B cell (primary cell): ENCODE results near the gene RBBP6. TPM values are rescaled to one million over a fixed set of nuclear protein-coding genes. Genes with fewer than 3 reads are reported as not detected.

Experiments used
- ATAC-seq: fragments of 200-7000 bp; cut with Tn5 transposase; one replicate; pipeline ENCODE4 v1.10.0; 2021; ENCODE audit warnings: low read depth, mild to moderate bottlenecking, moderate number of reproducible peaks, moderate library complexity
- CTCF ChIA-PET: fragments of 350-600 bp; sonication (Branson Sonifier 250); formaldehyde crosslinking; loops from one replicate; lab custom pipeline; 2021; ENCODE audit warnings: antibody characterized with exemption, inconsistent platforms; lab: Charles Lee
- POLR2A ChIA-PET: fragments of 350-600 bp; sonication (Branson Sonifier 250); formaldehyde crosslinking; loops from one replicate; lab custom pipeline; 2021; ENCODE audit warnings: antibody characterized with exemption; lab: Charles Lee
- DNase-seq: peaks from one replicate; pipeline ENCODE4 v3.0.0; 2013
- H2AFZ ChIP-seq: 2 replicates; pipeline ENCODE4 v1.6.1; 2012; ENCODE audit warnings: mild to moderate bottlenecking, low read depth, low read length; ENCODE audit not compliant: insufficient read depth, poor library complexity, severe bottlenecking
- H3K27ac ChIP-seq, 2 donors: 1 replicate in 1 of 2; 2 replicates in 1 of 2; pipeline ENCODE4 v1.5.1; 2012 to 2013; ENCODE audit warnings: low read length in 2 of 2, mild to moderate bottlenecking in 2 of 2, moderate library complexity in 1 of 2
- H3K27me3 ChIP-seq, 4 experiments: fragments of 200-600 bp in 1 of 4; sonication (generic) in 1 of 4; replicated peaks in 1 of 4; 1 replicate in 2 of 4; 2 replicates in 2 of 4; pipeline versions ENCODE4 v1.6.1 to v1.7.0; 2013 to 2016; ENCODE audit warnings: low read length in 3 of 4, mild to moderate bottlenecking in 2 of 4, mixed read lengths in 1 of 4, moderate library complexity in 1 of 4; ENCODE audit not compliant: insufficient read depth in 4 of 4, control insufficient read depth in 3 of 4; ENCODE audit errors: control extremely low read depth in 1 of 4
- H3K36me3 ChIP-seq, 2 experiments: replicated peaks in 1 of 2; 1 replicate in 1 of 2; 2 replicates in 1 of 2; pipeline versions ENCODE4 v1.6.1 to v1.7.1; 2013; ENCODE audit warnings: low read length in 1 of 2; ENCODE audit not compliant: insufficient read depth in 2 of 2, control insufficient read depth in 1 of 2; ENCODE audit errors: control extremely low read depth in 1 of 2, extremely low read depth in 1 of 2
- H3K4me1 ChIP-seq, 2 donors: fragments of 200-600 bp in 1 of 2; sonication (generic) in 1 of 2; 1 replicate in 1 of 2; 2 replicates in 1 of 2; pipeline versions ENCODE4 v1.5.1 to v1.6.1; 2013 to 2017; ENCODE audit warnings: low read length in 2 of 2; ENCODE audit not compliant: control insufficient read depth in 2 of 2, insufficient read depth in 2 of 2
- H3K4me2 ChIP-seq: replicated peaks from 2 replicates; pipeline ENCODE3; 2012; ENCODE audit warnings: mild to moderate bottlenecking, low read depth, low read length; ENCODE audit not compliant: poor library complexity, severe bottlenecking
- H3K4me3 ChIP-seq, 5 experiments: fragments of 200-600 bp in 1 of 5; sonication (generic) in 1 of 5; 1 replicate in 3 of 5; 2 replicates in 2 of 5; pipeline versions ENCODE4 v1.5.1 to v1.7.0; 2011 to 2016; ENCODE audit warnings: low read length in 4 of 5, mild to moderate bottlenecking in 4 of 5, low read depth in 2 of 5, control low read depth in 1 of 5, moderate library complexity in 1 of 5; ENCODE audit not compliant: insufficient read depth in 1 of 5; ENCODE audit errors: control extremely low read depth in 1 of 5, extremely low read depth in 1 of 5
- H3K79me2 ChIP-seq: fragments of 200-600 bp; sonication (generic); one replicate; pipeline ENCODE4 v1.6.0; 2016; ENCODE audit warnings: low read length; ENCODE audit not compliant: control insufficient read depth, insufficient read depth
- H3K9ac ChIP-seq: fragments of 200-600 bp; sonication (generic); 2 replicates; pipeline ENCODE4 v1.6.1; 2017; ENCODE audit warnings: mild to moderate bottlenecking, low read length, moderate library complexity
- H3K9me3 ChIP-seq, 3 donors: one replicate each; pipeline versions ENCODE4 v1.6.1 to v1.7.1; 2013; ENCODE audit warnings: low read length in 2 of 3; ENCODE audit not compliant: control insufficient read depth in 2 of 3, insufficient read depth in 1 of 3; ENCODE audit errors: control extremely low read depth in 1 of 3
- H4K20me1 ChIP-seq: 2 replicates; pipeline ENCODE4 v1.6.0; 2012; ENCODE audit warnings: mild to moderate bottlenecking, low read length; ENCODE audit not compliant: insufficient read depth, control insufficient read depth, poor library complexity, severe bottlenecking
- H3K27ac Mint-ChIP-seq: one replicate; pipeline ENCODE4 v1.8.0; 2021; ENCODE audit warnings: mixed read lengths
- H3K27me3 Mint-ChIP-seq: one replicate; pipeline ENCODE4 v1.8.0; 2021; ENCODE audit warnings: mixed read lengths
- H3K4me1 Mint-ChIP-seq: one replicate; pipeline ENCODE4 v1.8.0; 2021; ENCODE audit warnings: mixed read lengths
- H3K4me3 Mint-ChIP-seq: one replicate; pipeline ENCODE4 v1.8.0; 2021; ENCODE audit warnings: mixed read lengths
- H3K9me3 Mint-ChIP-seq: one replicate; pipeline ENCODE4 v1.8.0; 2022; ENCODE audit warnings: mixed read lengths; ENCODE audit not compliant: insufficient read depth
- EZH2 ChIP-seq: IDR thresholded peaks from 2 replicates; pipeline ENCODE4 v1.6.1; 2012; ENCODE audit warnings: borderline replicate concordance, low read depth, mild to moderate bottlenecking, moderate library complexity, low read length; ENCODE audit not compliant: insufficient read depth, poor library complexity, severe bottlenecking
- WGBS: methylation state at CpG from one replicate; pipeline ENCODE4 v1.1.5; 2013; ENCODE audit warnings: missing lambda C conversion rate; ENCODE audit not compliant: insufficient coverage; 5-methylcytosine and 5-hydroxymethylcytosine counted together
- intact Hi-C: fragments of 100-400 bp; cut with micrococcal nuclease; formaldehyde crosslinking; loops from one replicate; pipeline ENCODE4 v1.10.0; 2022
- polyA plus RNA-seq: library from polyadenylated mRNA; depleted of rRNA; stranded (reverse); fragments of >200 nt; gene quantifications from 2 replicates; pipeline ENCODE4 v1.2.3, GENCODE V29; 2012
- total RNA-seq, 2 donors: library from RNA; stranded (reverse); fragments of 120-200 nt in 1 of 2; gene quantifications; 1 replicate in 1 of 2; 2 replicates in 1 of 2; pipeline versions ENCODE4 v1.2.3 to v1.2.4, GENCODE V29; 2013 to 2022
- TF ChIP-seq, protein P1 (sequence below): fragments of 200-600 bp; IDR thresholded peaks from one replicate; pipeline ENCODE4 v1.8.0; 2022; ENCODE audit warnings: antibody characterized with exemption, mild to moderate bottlenecking

The RBBP6 gene
- total and polyA plus RNA-seq, 2 donors (not counting 1 experiment from before 2014, with no cell fraction given) = 107 to 132 TPM

DNA sequence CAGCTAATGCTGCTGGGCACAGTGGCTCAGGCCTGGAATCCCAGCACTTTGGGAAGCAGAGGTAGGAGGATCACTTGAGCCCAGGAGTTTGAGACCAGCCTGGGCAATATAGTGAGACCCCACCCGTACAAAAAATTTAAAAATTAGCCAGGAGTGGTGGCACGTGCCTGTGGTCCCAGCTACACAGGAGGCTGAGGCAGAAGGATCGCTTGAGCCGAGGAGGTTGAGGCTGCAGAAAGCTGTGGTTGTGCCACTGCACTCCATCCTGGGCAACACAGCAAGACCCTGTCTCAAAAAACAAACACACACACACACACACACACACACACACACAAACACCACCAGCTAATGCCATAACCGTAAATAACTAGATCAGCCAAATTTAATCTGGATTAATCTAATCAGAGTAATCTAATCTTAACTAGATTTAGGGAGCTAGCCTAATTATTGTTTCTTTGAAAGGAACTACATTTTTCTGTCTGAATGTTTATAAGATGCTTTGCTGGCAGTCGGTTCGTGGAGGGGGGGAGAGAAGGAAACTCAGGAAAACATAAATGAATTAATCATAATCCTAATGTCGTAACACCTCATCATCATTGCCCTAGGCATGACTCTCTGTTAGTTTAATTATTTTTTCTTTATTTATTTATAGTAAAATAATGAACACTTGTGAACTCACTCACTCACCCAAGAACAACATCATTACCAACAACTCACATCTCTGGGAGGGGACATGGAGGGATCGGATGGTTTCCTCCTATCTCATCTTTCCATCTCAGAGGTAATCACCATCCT lies 12.5 kb upstream of the RBBP6 start:
- Histone ChIP-seq H3K79me2 (no peaks in the 10 kb centered on the region), H3K9me3 (no peaks in the 10 kb centered on the region), H3K9ac (no peak overlapping the region), H3K4me3 (no peak overlapping the region), H4K20me1 (no peaks in the 10 kb centered on the region), H3K36me3 (no peaks in the 10 kb centered on the region), H2AFZ (no peak overlapping the region), H3K4me1 (no peaks in the 10 kb centered on the region), H3K27me3 (peaks cover 0 to 6% (median 2%) of the 10 kb centered on the region in 4 experiments), H3K27ac (no peak overlapping the region), H3K4me2 (no peak overlapping the region)
- TF ChIP-seq EZH2 = no peak
- TF ChIP-seq, protein P1, sequence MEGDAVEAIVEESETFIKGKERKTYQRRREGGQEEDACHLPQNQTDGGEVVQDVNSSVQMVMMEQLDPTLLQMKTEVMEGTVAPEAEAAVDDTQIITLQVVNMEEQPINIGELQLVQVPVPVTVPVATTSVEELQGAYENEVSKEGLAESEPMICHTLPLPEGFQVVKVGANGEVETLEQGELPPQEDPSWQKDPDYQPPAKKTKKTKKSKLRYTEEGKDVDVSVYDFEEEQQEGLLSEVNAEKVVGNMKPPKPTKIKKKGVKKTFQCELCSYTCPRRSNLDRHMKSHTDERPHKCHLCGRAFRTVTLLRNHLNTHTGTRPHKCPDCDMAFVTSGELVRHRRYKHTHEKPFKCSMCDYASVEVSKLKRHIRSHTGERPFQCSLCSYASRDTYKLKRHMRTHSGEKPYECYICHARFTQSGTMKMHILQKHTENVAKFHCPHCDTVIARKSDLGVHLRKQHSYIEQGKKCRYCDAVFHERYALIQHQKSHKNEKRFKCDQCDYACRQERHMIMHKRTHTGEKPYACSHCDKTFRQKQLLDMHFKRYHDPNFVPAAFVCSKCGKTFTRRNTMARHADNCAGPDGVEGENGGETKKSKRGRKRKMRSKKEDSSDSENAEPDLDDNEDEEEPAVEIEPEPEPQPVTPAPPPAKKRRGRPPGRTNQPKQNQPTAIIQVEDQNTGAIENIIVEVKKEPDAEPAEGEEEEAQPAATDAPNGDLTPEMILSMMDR = no peak
- CTCF ChIA-PET = interaction anchor here (0.8 kb wide), 1 partner anchor 11 kb away, joined by 3 read pairs; no protein-coding TSS in a partner anchor
- no peak overlapping the region for H3K4me3 Mint-ChIP-seq
- POLR2A ChIA-PET = no interaction called here
- 98% methylated on average over 4 of the region's 9 CpGs for WGBS
- intact Hi-C loops = no loop called here
- no peak overlapping the region for H3K27ac Mint-ChIP-seq
- ATAC-seq (no peak), DNase-seq (no peak)
- no peaks in the 10 kb centered on the region for H3K4me1 Mint-ChIP-seq
- no peaks in the 10 kb centered on the region for H3K9me3 Mint-ChIP-seq
- H3K27me3 Mint-ChIP-seq = peaks cover 4% of the 10 kb centered on the region

DNA sequence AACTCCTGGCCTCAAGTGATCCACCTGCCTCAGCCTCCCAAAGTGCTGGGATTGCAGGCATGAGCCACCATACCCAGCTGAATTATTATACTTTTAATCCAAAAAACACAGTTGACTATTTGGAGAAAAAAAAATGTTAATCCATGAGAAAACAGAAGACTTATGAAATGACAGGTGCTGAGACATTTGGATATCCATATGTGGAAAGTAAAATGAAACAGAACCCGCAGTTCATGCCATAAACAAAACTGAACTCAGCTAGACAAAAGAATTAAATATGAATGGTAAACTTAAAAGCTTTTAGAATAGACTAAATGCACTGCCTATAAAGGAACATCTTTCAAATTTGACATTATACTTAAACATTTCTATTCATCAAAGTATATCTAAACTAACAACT lies 8.2 kb upstream of the RBBP6 start:
- TF ChIP-seq, protein P1 = no peak
- TF ChIP-seq EZH2 = no peak
- POLR2A ChIA-PET = no interaction called here

More for the DNA sequence above, 8.2 kb upstream of the RBBP6 start:
- WGBS = no CpG with 5 or more reads among the region's 1 CpG
- H3K4me3 ChIP-seq = no peak overlapping the region
- CTCF ChIA-PET = interaction anchor here (0.7 kb wide), 2 partner anchors 18 to 27 kb away, joined by 4 to 5 read pairs; no protein-coding TSS in a partner anchor
- H2AFZ ChIP-seq = no peak overlapping the region
- no peak overlapping the region for H3K27ac Mint-ChIP-seq
- H3K4me1 Mint-ChIP-seq = no peaks in the 10 kb centered on the region
- no peaks in the 10 kb centered on the region for H3K4me1 ChIP-seq
- intact Hi-C loops = no loop called here
- no peaks in the 10 kb centered on the region for H3K9me3 Mint-ChIP-seq
- no peaks in the 10 kb centered on the region for H4K20me1 ChIP-seq
- H3K36me3 ChIP-seq = no peaks in the 10 kb centered on the region
- no peak for ATAC-seq
- peaks cover 0 to 4% (median 2%) of the 10 kb centered on the region in 4 experiments for H3K27me3 ChIP-seq
- H3K27me3 Mint-ChIP-seq = peaks cover 11% of the 10 kb centered on the region
- no peak overlapping the region for H3K4me3 Mint-ChIP-seq
- DNase-seq = no peak
- no peak overlapping the region for H3K9ac ChIP-seq
- H3K27ac ChIP-seq = no peak overlapping the region
- no peaks in the 10 kb centered on the region for H3K9me3 ChIP-seq
- H3K4me2 ChIP-seq = no peak overlapping the region
- no peaks in the 10 kb centered on the region for H3K79me2 ChIP-seq
